ENCODE data around the gene DGAT2.

The DGAT2 gene

DNA sequence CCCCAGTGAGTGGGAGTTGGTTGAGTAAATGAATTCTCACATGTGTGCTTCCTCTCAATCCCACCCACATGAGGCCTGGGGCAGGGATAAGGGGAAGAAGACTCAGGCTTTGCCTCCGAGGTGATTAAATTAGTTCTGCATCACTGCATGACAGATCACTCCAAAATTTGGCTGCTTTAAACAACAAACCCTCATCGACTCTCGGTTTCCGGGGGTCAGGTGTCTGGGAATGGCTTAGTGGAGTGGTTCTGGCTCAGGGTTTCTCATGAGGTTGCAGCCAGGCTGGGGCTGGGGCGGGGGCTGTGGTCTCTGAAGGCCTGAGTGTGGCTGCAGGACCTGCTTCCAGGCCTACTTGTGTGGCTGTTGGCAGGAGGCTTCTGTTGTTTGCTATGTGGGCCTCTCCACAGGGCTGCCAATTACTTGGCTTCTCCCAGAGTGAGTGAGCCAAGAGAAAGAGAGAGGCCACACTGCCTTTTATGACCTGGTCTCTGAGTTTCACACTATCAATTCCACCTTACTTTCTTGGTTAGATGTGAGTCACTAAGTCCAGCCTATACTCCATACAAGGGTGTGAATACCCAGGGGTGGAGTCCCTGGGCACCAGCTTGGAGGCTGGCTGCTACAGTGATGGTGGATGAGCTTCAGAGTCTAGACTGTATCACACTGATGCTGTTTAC, 35.0 kb upstream of the DGAT2 start:
- H3K27me3 ChIP-seq (ENCODE audit: insufficient read depth, poor library complexity, severe bottlenecking), result no peaks in the 10 kb centered on the region
- H3K4me3 ChIP-seq (replicated peaks; ENCODE audit: insufficient read depth, low read length), result no peak overlapping the region
- TF ChIP-seq SPI1 (IDR thresholded peaks at IDR 0.05; ENCODE audit: borderline replicate concordance, low read depth) (no peak), POLR2AphosphoS5 (IDR thresholded peaks at IDR 0.05; ENCODE audit: low read depth) (no peak), GABPA (IDR thresholded peaks at IDR 0.05; ENCODE audit: low read depth) (no peak)
- TF ChIP-seq, protein P1, sequence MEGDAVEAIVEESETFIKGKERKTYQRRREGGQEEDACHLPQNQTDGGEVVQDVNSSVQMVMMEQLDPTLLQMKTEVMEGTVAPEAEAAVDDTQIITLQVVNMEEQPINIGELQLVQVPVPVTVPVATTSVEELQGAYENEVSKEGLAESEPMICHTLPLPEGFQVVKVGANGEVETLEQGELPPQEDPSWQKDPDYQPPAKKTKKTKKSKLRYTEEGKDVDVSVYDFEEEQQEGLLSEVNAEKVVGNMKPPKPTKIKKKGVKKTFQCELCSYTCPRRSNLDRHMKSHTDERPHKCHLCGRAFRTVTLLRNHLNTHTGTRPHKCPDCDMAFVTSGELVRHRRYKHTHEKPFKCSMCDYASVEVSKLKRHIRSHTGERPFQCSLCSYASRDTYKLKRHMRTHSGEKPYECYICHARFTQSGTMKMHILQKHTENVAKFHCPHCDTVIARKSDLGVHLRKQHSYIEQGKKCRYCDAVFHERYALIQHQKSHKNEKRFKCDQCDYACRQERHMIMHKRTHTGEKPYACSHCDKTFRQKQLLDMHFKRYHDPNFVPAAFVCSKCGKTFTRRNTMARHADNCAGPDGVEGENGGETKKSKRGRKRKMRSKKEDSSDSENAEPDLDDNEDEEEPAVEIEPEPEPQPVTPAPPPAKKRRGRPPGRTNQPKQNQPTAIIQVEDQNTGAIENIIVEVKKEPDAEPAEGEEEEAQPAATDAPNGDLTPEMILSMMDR (IDR thresholded peaks at IDR 0.05; ENCODE audit: insufficient read depth, low read length), result no peak
- TF ChIP-seq, protein P2, sequence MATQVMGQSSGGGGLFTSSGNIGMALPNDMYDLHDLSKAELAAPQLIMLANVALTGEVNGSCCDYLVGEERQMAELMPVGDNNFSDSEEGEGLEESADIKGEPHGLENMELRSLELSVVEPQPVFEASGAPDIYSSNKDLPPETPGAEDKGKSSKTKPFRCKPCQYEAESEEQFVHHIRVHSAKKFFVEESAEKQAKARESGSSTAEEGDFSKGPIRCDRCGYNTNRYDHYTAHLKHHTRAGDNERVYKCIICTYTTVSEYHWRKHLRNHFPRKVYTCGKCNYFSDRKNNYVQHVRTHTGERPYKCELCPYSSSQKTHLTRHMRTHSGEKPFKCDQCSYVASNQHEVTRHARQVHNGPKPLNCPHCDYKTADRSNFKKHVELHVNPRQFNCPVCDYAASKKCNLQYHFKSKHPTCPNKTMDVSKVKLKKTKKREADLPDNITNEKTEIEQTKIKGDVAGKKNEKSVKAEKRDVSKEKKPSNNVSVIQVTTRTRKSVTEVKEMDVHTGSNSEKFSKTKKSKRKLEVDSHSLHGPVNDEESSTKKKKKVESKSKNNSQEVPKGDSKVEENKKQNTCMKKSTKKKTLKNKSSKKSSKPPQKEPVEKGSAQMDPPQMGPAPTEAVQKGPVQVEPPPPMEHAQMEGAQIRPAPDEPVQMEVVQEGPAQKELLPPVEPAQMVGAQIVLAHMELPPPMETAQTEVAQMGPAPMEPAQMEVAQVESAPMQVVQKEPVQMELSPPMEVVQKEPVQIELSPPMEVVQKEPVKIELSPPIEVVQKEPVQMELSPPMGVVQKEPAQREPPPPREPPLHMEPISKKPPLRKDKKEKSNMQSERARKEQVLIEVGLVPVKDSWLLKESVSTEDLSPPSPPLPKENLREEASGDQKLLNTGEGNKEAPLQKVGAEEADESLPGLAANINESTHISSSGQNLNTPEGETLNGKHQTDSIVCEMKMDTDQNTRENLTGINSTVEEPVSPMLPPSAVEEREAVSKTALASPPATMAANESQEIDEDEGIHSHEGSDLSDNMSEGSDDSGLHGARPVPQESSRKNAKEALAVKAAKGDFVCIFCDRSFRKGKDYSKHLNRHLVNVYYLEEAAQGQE (IDR thresholded peaks at IDR 0.05; ENCODE audit: insufficient replicate concordance, low read depth), result no peak
- no peak for DNase-seq (ENCODE audit: low read depth in 1 of 2, low spot score in 1 of 2)
- H3K27ac ChIP-seq (replicated peaks), result no peak overlapping the region

DNA sequence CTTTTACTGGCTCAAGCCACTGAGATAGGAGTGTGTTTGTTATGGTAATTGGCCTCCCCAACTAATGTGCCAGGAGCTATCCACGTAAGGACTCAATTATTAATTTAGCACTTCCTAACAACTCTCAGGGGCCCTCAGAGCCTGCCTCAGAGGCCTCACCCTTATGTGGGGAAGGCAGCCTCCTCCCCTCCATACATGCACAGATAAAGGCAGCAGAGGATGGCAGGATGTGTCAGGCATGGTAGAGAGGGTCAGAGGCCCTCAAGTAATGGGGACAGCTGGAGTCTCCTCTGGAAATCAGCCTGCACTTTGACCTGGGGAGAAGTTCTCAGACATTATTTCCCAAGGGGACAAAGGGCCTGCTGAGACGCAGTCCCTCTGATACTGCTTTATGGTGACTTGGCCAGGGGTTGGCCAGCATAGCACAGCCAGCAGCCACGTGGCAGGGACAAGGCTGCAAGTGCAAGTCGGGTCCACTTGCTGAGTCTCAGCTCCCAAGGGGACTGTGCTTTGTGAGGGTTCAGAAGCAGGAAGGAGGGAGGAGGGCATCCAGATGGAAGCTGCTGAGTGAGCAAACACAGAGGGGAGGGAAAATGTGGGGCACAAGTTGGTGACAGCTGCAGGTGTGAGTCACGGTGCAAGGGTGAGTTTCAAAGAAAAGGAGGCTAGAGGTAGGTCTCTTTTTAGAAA, 33.9 kb upstream of the DGAT2 start:
- no peak overlapping the region for H3K27ac ChIP-seq (replicated peaks)
- no peaks in the 10 kb centered on the region for H3K27me3 ChIP-seq (ENCODE audit: insufficient read depth, poor library complexity, severe bottlenecking)
- no peak overlapping the region for H3K4me3 ChIP-seq (replicated peaks; ENCODE audit: insufficient read depth, low read length)
- DNase-seq (ENCODE audit: low read depth in 1 of 2, low spot score in 1 of 2), result no peak
- no peak for TF ChIP-seq POLR2AphosphoS5 (IDR thresholded peaks at IDR 0.05; ENCODE audit: low read depth)
- TF ChIP-seq GABPA (IDR thresholded peaks at IDR 0.05; ENCODE audit: low read depth), result no peak
- TF ChIP-seq, protein P1 (IDR thresholded peaks at IDR 0.05; ENCODE audit: insufficient read depth, low read length), result no peak
- TF ChIP-seq, protein P2 (IDR thresholded peaks at IDR 0.05; ENCODE audit: insufficient replicate concordance, low read depth), result no peak
- TF ChIP-seq SPI1 (IDR thresholded peaks at IDR 0.05; ENCODE audit: borderline replicate concordance, low read depth), result no peak

DNA sequence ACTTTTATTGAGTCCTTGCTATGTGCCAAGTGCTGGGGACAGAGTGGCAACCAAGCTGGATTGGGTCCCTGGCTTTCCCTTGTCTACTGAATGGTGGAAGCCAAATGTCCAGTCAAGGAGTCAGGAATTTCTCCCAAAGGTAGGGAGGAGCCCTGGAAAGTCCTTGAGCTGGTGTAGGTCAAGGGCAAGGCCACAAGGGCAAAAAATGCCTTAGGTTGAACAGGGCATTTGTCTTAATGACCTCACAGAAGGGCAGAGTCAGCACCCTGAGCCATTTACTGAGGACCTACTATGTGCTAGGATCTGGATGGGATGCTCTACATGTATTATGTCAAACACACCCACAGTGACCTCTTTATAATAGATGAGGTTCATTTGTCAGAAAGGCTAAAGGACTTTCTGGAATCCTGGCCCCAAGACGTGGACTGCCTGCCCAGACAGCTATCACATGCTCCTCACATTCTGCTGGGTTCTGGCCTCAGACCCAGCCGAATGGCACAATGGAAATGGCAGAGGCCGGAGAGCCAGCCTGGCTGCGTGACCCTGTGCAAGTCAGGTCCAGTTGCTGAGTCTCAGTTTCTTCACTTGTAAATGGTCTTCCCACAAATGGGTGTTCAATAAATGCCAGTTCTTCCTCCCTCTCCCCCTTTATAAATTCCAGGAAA, 33.3 kb upstream of the DGAT2 start:
- no peak for DNase-seq (ENCODE audit: low read depth in 1 of 2, low spot score in 1 of 2)
- no peaks in the 10 kb centered on the region for H3K27me3 ChIP-seq (ENCODE audit: insufficient read depth, poor library complexity, severe bottlenecking)
- TF ChIP-seq POLR2AphosphoS5 (IDR thresholded peaks at IDR 0.05; ENCODE audit: low read depth), result no peak
- no peak overlapping the region for H3K27ac ChIP-seq (replicated peaks)
- no peak overlapping the region for H3K4me3 ChIP-seq (replicated peaks; ENCODE audit: insufficient read depth, low read length)

DNA sequence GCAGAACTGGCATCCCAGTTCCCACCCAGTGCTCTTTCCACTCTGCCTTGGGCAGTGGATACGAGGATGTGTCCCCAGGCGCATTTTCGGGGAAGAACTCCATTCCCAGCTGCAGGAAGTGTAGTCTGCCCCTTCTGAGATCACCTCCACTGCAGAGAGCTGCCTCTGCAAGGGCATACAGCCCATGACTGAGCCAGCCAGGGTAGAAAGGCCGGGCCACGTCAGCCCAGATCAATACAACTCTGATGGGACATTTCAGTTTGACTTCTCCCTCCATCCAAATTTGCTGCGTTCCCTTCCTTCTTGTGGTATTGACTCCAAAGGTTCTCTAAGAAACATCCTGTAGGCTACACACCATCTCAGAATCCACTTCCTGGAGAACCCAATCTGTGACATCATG, 31.3 kb upstream of the DGAT2 start:
- DNase-seq (ENCODE audit: low read depth in 1 of 2, low spot score in 1 of 2), result no peak
- H3K4me3 ChIP-seq (replicated peaks; ENCODE audit: insufficient read depth, low read length), result no peak overlapping the region
- no peak overlapping the region for H3K27ac ChIP-seq (replicated peaks)
- TF ChIP-seq GABPA (IDR thresholded peaks at IDR 0.05; ENCODE audit: low read depth) (no peak), POLR2AphosphoS5 (IDR thresholded peaks at IDR 0.05; ENCODE audit: low read depth) (no peak), SPI1 (IDR thresholded peaks at IDR 0.05; ENCODE audit: borderline replicate concordance, low read depth) (no peak)
- TF ChIP-seq, protein P1 (IDR thresholded peaks at IDR 0.05; ENCODE audit: insufficient read depth, low read length), result no peak
- TF ChIP-seq, protein P2 (IDR thresholded peaks at IDR 0.05; ENCODE audit: insufficient replicate concordance, low read depth), result no peak
- H3K27me3 ChIP-seq (ENCODE audit: insufficient read depth, poor library complexity, severe bottlenecking), result no peaks in the 10 kb centered on the region

All from HL-60 (cell line).